ENCODE measurements around the gene INPP5A. TPM values are rescaled to one million over a fixed set of nuclear protein-coding genes. Genes with fewer than 3 reads are reported as not detected.
"Not testable (repeated sequence)": the region's sequence is repeated elsewhere in the genome, so short reads cannot be mapped to it uniquely, and the experiment has no call there.

INPP5A gene
- total RNA-seq, 1 donor from 2014 or later = 103 TPM

- no peak for DNase-seq (ENCODE audit: low spot score)
Observed at GRCh38 chr10:132793213-132793612, 255.6 kb downstream of the INPP5A start.

- DNase-seq (ENCODE audit: low spot score) = peak; percentile 49
Observed at GRCh38 chr10:132793871-132794849, 256.6 kb downstream of the INPP5A start.

GRCh38 chr10:132796846-132797245 lies 259.3 kb downstream of the INPP5A start:
- no peak for DNase-seq (ENCODE audit: low spot score)

GRCh38 chr10:132797986-132798385 lies 260.4 kb downstream of the INPP5A start:
- not testable (repeated sequence) for DNase-seq (ENCODE audit: low spot score)

- DNase-seq (ENCODE audit: low spot score) = no peak
Observed at GRCh38 chr10:132798403-132798802, 260.8 kb downstream of the INPP5A start.

- no peak for DNase-seq (ENCODE audit: low spot score)
Observed at GRCh38 chr10:132798876-132799275, 261.3 kb downstream of the INPP5A start.

GRCh38 chr10:132799865-132800264 lies 262.3 kb downstream of the INPP5A start:
- DNase-seq (ENCODE audit: low spot score) = no peak

GRCh38 chr10:132802048-132802447 lies 264.5 kb downstream of the INPP5A start:
- no peak for DNase-seq (ENCODE audit: low spot score)

GRCh38 chr10:132802694-132803320 lies 265.2 kb downstream of the INPP5A start:
- DNase-seq (ENCODE audit: low spot score) = no peak

- no peak for DNase-seq (ENCODE audit: low spot score)
Observed at GRCh38 chr10:132803416-132804210, 266.0 kb downstream of the INPP5A start.

- no peak for DNase-seq (ENCODE audit: low spot score)
Observed at GRCh38 chr10:132804287-132804686, 266.7 kb downstream of the INPP5A start.

- no peak for DNase-seq (ENCODE audit: low spot score)
Observed at GRCh38 chr10:132804785-132805426, 267.3 kb downstream of the INPP5A start.

- no peak for DNase-seq (ENCODE audit: low spot score)
Observed at GRCh38 chr10:132805599-132805998, 268.0 kb downstream of the INPP5A start.

GRCh38 chr10:132806110-132806509 lies 268.5 kb downstream of the INPP5A start:
- DNase-seq (ENCODE audit: low spot score) = peak; percentile 50

GRCh38 chr10:132806561-132807003 lies 269.0 kb downstream of the INPP5A start:
- DNase-seq (ENCODE audit: low spot score) = no peak

- no peak for DNase-seq (ENCODE audit: low spot score)
Observed at GRCh38 chr10:132807621-132808049, 270.0 kb downstream of the INPP5A start.

- peak; percentile 39 for DNase-seq (ENCODE audit: low spot score)
Observed at GRCh38 chr10:132808383-132809231, 271.0 kb downstream of the INPP5A start.

GRCh38 chr10:132809232-132810140 lies 271.9 kb downstream of the INPP5A start:
- no peak for DNase-seq (ENCODE audit: low spot score)

GRCh38 chr10:132810141-132810806 lies 272.7 kb downstream of the INPP5A start:
- DNase-seq (ENCODE audit: low spot score) = no peak

Measured in umbilical cord (tissue), 2 donors.